GM19397 (cell line): ENCODE results near the gene BIN1.
A peak's percentile ranks its signal among the peaks of the same experiment; 100 is the strongest.

Experiments
- ATAC-seq: cut with Tn5 transposase; IDR thresholded peaks from one replicate; pipeline ENCODE4 v1.9.1; 2021; ENCODE audit warnings: mild to moderate bottlenecking, moderate library complexity; ENCODE audit not compliant: unreplicated experiment

Gene BIN1

GRCh38 chr2:127106991-127107621 lies at the start of gene BIN1:
BIN1 (minus strand) TSS chr2:127107154; CDS start chr2:127106943, 211 bp downstream.
- ATAC-seq, result peak; percentile 88

GRCh38 chr2:127155947-127156346 lies 49.0 kb upstream of the BIN1 start:
- no peak for ATAC-seq

GRCh38 chr2:127155028-127155581 lies 48.2 kb upstream of the BIN1 start:
- ATAC-seq, result no peak

GRCh38 chr2:127154396-127154795 lies 47.4 kb upstream of the BIN1 start:
- no peak for ATAC-seq

- no peak for ATAC-seq
Observed at GRCh38 chr2:127153691-127154158, 46.8 kb upstream of the BIN1 start.

GRCh38 chr2:127150996-127151395 lies 44.0 kb upstream of the BIN1 start:
- no peak for ATAC-seq

GRCh38 chr2:127149384-127149783 lies 42.4 kb upstream of the BIN1 start:
- no peak for ATAC-seq

GRCh38 chr2:127146820-127147502 lies 40.0 kb upstream of the BIN1 start:
- ATAC-seq, result no peak

- ATAC-seq, result no peak
Observed at GRCh38 chr2:127146071-127146725, 39.2 kb upstream of the BIN1 start.

GRCh38 chr2:127145280-127145895 lies 38.4 kb upstream of the BIN1 start:
- ATAC-seq, result no peak

- no peak for ATAC-seq
Observed at GRCh38 chr2:127143841-127144782, 37.2 kb upstream of the BIN1 start.

GRCh38 chr2:127142663-127143630 lies 36.0 kb upstream of the BIN1 start:
- ATAC-seq, result no peak

- ATAC-seq, result no peak
Observed at GRCh38 chr2:127140538-127140937, 33.6 kb upstream of the BIN1 start.

GRCh38 chr2:127139766-127140165 lies 32.8 kb upstream of the BIN1 start:
- ATAC-seq, result no peak

GRCh38 chr2:127138281-127138680 lies 31.3 kb upstream of the BIN1 start:
- no peak for ATAC-seq

GRCh38 chr2:127137741-127138140 lies 30.8 kb upstream of the BIN1 start:
- no peak for ATAC-seq

- ATAC-seq, result no peak
Observed at GRCh38 chr2:127137225-127137624, 30.3 kb upstream of the BIN1 start.

GRCh38 chr2:127134833-127135830 lies 28.2 kb upstream of the BIN1 start:
- ATAC-seq, result no peak
